Measurements from ENCODE around the gene DHODH.
"Not testable (repeated sequence)": the region's sequence is repeated elsewhere in the genome, so short reads cannot be mapped to it uniquely, and the experiment has no call there.

The DHODH gene

GRCh38 chr16:71973001-71973400, 35.5 kb upstream of the DHODH start:
- H3K27me3 ChIP-seq, result no peaks in the 10 kb centered on the region
- no peak overlapping the region for H3K4me2 ChIP-seq
- H3K4me3 ChIP-seq, result no peak overlapping the region
- TF ChIP-seq Cebpa-rat (IDR thresholded peaks at IDR 0.05), result no peak
- H3K9ac ChIP-seq, result no peak overlapping the region
- H3K4me1 ChIP-seq, result no peaks in the 10 kb centered on the region
- no peak overlapping the region for H3K27ac ChIP-seq
- H4K20me1 ChIP-seq, result no peaks in the 10 kb centered on the region
- H3K9me3 ChIP-seq (replicated peaks in 1 of 11), result no peaks in the 10 kb centered on the region
- no peaks in the 10 kb centered on the region for H3K36me3 ChIP-seq

- H3K4me3 ChIP-seq, result no peak overlapping the region
Measured at GRCh38 chr16:71974068-71974818, 34.3 kb upstream of the DHODH start.

GRCh38 chr16:71985262-71985974, 23.1 kb upstream of the DHODH start:
- Histone ChIP-seq H3K4me1 (0 out of 20 replicates have a peak, but pooled peaks cover 0 to 3% (median 0%) of the 10 kb centered on the region in 10 experiments), H3K9me3 (replicated peaks in 1 of 11) (no peaks in the 10 kb centered on the region), H3K27me3 (no peaks in the 10 kb centered on the region), H3K4me3 (no peak overlapping the region), H4K20me1 (no peaks in the 10 kb centered on the region), H3K27ac (no peak overlapping the region), H3K4me2 (no peak overlapping the region), H3K9ac (no peak overlapping the region), H3K36me3 (no peaks in the 10 kb centered on the region)
- TF ChIP-seq Cebpa-rat (IDR thresholded peaks at IDR 0.05), result no peak

More at GRCh38 chr16:71974068-71974818, 34.3 kb upstream of the DHODH start:
- H3K27ac ChIP-seq, result no peak overlapping the region
- no peak overlapping the region for H3K9ac ChIP-seq
- H3K27me3 ChIP-seq, result no peaks in the 10 kb centered on the region
- no peaks in the 10 kb centered on the region for H4K20me1 ChIP-seq
- no peaks in the 10 kb centered on the region for H3K36me3 ChIP-seq
- no peak overlapping the region for H3K4me2 ChIP-seq
- H3K4me1 ChIP-seq, result no peaks in the 10 kb centered on the region
- no peaks in the 10 kb centered on the region for H3K9me3 ChIP-seq (replicated peaks in 1 of 11)
- TF ChIP-seq Cebpa-rat (IDR thresholded peaks at IDR 0.05), result no peak

GRCh38 chr16:71986131-71986530, 22.4 kb upstream of the DHODH start:
- Histone ChIP-seq H3K4me1 (peaks cover 0 to 3% (median 0%) of the 10 kb centered on the region in 10 experiments; a peak in 1 of 20 replicates), H4K20me1 (no peaks in the 10 kb centered on the region), H3K4me2 (no peak overlapping the region), H3K27ac (no peak overlapping the region), H3K9ac (no peak overlapping the region), H3K36me3 (no peaks in the 10 kb centered on the region), H3K4me3 (no peak overlapping the region), H3K9me3 (replicated peaks in 1 of 11) (no peaks in the 10 kb centered on the region), H3K27me3 (no peaks in the 10 kb centered on the region)
- no peak for TF ChIP-seq Cebpa-rat (IDR thresholded peaks at IDR 0.05)

- no peak overlapping the region for H3K27ac ChIP-seq
- no peak overlapping the region for H3K4me2 ChIP-seq
- H3K4me3 ChIP-seq, result no peak overlapping the region
- no peaks in the 10 kb centered on the region for H3K36me3 ChIP-seq
- no peak for TF ChIP-seq Cebpa-rat (IDR thresholded peaks at IDR 0.05)
- no peaks in the 10 kb centered on the region for H4K20me1 ChIP-seq
- H3K9ac ChIP-seq, result no peak overlapping the region
- peaks cover 0 to 12% (median 6%) of the 10 kb centered on the region in 10 experiments; a peak in 8 of 20 replicates for H3K4me1 ChIP-seq
- H3K9me3 ChIP-seq (replicated peaks in 1 of 11), result no peaks in the 10 kb centered on the region
- no peaks in the 10 kb centered on the region for H3K27me3 ChIP-seq
Measured at GRCh38 chr16:71995038-71995437, 13.5 kb upstream of the DHODH start.

GRCh38 chr16:71997578-71997977, 11.0 kb upstream of the DHODH start:
- H3K27ac ChIP-seq; H3K27me3 ChIP-seq; H3K9ac ChIP-seq; H3K4me2 ChIP-seq; H3K36me3 ChIP-seq; H3K4me3 ChIP-seq; H3K9me3 ChIP-seq (replicated peaks in 1 of 11); H4K20me1 ChIP-seq: not testable (repeated sequence)
- peaks cover 0 to 25% (median 8%) of the 10 kb centered on the region in 10 experiments; a peak in 13 of 20 replicates for H3K4me1 ChIP-seq

- H3K36me3 ChIP-seq, result no peaks in the 10 kb centered on the region
- TF ChIP-seq Cebpa-rat (IDR thresholded peaks at IDR 0.05), result no peak
- H3K4me2 ChIP-seq, result peak overlapping the region in 7 of 11 experiments; percentile 3 to 40 (median 26); a peak in 7 of 22 replicates
- H4K20me1 ChIP-seq, result no peaks in the 10 kb centered on the region
- H3K4me1 ChIP-seq, result peaks cover 0 to 25% (median 8%) of the 10 kb centered on the region in 10 experiments; a peak in 13 of 20 replicates
- H3K4me3 ChIP-seq, result no peak overlapping the region
- H3K27me3 ChIP-seq, result no peaks in the 10 kb centered on the region
- H3K27ac ChIP-seq, result no peak overlapping the region
- H3K9me3 ChIP-seq (replicated peaks in 1 of 11), result no peaks in the 10 kb centered on the region
- H3K9ac ChIP-seq, result no peak overlapping the region
Measured at GRCh38 chr16:72001180-72001874, 7.2 kb upstream of the DHODH start.

- Histone ChIP-seq H3K36me3 (no peaks in the 10 kb centered on the region), H3K4me2 (no peak overlapping the region), H3K9ac (no peak overlapping the region), H3K27ac (no peak overlapping the region), H3K4me1 (peaks cover 3 to 26% (median 9%) of the 10 kb centered on the region in 10 experiments; a peak in 18 of 20 replicates), H4K20me1 (no peaks in the 10 kb centered on the region), H3K27me3 (no peaks in the 10 kb centered on the region), H3K4me3 (no peak overlapping the region), H3K9me3 (replicated peaks in 1 of 11) (no peaks in the 10 kb centered on the region)
- no peak for TF ChIP-seq Cebpa-rat (IDR thresholded peaks at IDR 0.05)
Measured at GRCh38 chr16:72002619-72003018, 5.9 kb upstream of the DHODH start.

GRCh38 chr16:72008065-72008423, 500 bp upstream of the DHODH start:
- H3K4me2 ChIP-seq, result peak overlapping the region; percentile 49 to 74 (median 59)
- peak overlapping the region in 9 of 11 experiments; percentile 2 to 69 (median 60); a peak in 16 of 22 replicates for H3K27ac ChIP-seq
- peak overlapping the region in 9 of 11 experiments; percentile 16 to 64 (median 51); a peak in 11 of 22 replicates for H3K9ac ChIP-seq
- not testable (repeated sequence) for H4K20me1 ChIP-seq; H3K27me3 ChIP-seq; H3K9me3 ChIP-seq (replicated peaks in 1 of 11)
- H3K36me3 ChIP-seq, result peaks cover 0 to 11% (median 4%) of the 10 kb centered on the region in 11 experiments; a peak in 8 of 22 replicates
- H3K4me3 ChIP-seq, result peak overlapping the region in 8 of 10 experiments; percentile 45 to 98 (median 87); a peak in 12 of 20 replicates
- peaks cover 28 to 47% (median 43%) of the 10 kb centered on the region in 10 experiments for H3K4me1 ChIP-seq
